Duodenal mucosa (tissue), 2 donors: ENCODE measurements around the gene MCM3AP.

Experiments used
- H3K27ac ChIP-seq: one replicate; pipeline ENCODE4 v1.7.0; 2013; ENCODE audit warnings: low read depth, low read length
- H3K27me3 ChIP-seq, 2 donors: one replicate each; pipeline ENCODE4 v1.7.0; 2013; ENCODE audit warnings: low read length in 2 of 2, control low read depth in 1 of 2; ENCODE audit not compliant: insufficient read depth in 2 of 2, control insufficient read depth in 1 of 2
- H3K36me3 ChIP-seq, 2 donors: one replicate each; pipeline ENCODE4 v1.7.0; 2013; ENCODE audit warnings: low read length in 2 of 2, control low read depth in 1 of 2; ENCODE audit not compliant: insufficient read depth in 2 of 2, control insufficient read depth in 1 of 2
- H3K4me1 ChIP-seq, 2 donors: one replicate each; pipeline ENCODE4 v1.7.0; 2013; ENCODE audit warnings: low read length in 2 of 2, control low read depth in 1 of 2; ENCODE audit not compliant: insufficient read depth in 2 of 2, control insufficient read depth in 1 of 2
- H3K4me3 ChIP-seq, 2 donors: one replicate each; pipeline ENCODE4 v1.7.0; 2013; ENCODE audit warnings: low read length in 2 of 2, low read depth in 1 of 2
- H3K9ac ChIP-seq, 2 donors: one replicate each; pipeline ENCODE4 v1.7.0; 2013; ENCODE audit warnings: low read length in 2 of 2, low read depth in 1 of 2
- H3K9me3 ChIP-seq, 2 donors: one replicate each; pipeline ENCODE4 v1.7.0; 2013; ENCODE audit warnings: low read length in 2 of 2, control low read depth in 1 of 2; ENCODE audit not compliant: control insufficient read depth in 1 of 2

Gene MCM3AP

DNA sequence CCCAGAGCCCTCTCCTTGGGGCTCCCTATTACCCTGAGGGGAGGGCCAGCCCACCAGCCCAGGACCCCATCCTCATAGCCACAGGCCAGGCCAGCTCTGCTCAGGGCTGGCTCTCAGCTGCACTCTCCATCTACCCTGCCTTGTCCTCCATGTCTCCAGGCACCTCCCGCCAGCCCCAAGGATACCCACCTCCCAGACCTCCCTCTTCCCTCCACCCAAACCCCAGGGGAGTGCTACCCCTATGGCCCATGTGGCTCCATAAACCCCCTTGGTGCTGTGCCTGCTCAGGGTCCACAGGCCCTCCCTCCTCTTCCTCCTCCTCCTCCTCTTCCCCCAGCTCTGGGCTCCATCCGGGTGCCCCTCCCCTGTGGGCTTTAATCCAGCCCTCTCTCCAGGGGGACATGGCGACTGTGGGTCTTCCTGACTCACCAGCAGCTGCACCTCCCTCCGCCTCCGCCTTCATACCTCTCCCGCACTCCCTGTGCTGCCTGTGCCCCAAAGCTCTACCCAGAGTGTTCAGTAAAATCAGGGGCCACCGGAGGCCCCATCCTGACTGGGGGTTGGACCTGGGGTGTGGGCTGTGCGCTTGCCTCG, 9.9 kb upstream of the MCM3AP start:
- no peak overlapping the region for H3K27ac ChIP-seq

DNA sequence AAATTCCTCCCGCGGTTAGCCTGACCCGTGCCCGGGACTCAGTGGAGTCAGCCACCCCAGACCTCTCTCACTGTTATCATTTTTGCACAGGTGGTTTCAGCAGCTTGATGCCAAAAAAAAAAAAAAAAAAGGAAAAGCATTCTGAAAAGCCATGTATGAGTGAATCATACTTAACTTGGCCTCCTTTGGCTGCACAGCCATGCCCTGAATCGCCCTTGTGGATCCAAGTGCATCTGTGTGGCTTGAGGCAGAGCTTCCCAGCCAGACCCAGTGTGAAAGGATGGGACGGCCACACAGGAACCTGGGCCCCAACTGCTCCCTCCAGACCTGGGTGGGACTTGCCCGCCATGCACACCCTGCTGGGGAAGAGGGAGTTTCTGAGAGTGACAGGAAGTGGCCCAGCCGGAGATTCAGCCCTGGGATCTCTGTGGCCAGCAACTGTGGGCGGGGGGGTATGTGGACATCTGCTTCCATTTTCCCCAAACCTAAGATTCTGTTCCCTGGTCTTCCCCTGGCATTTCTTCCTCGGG, 9.3 kb upstream of the MCM3AP start:
- no peak overlapping the region for H3K9ac ChIP-seq
- no peaks in the 10 kb centered on the region for H3K9me3 ChIP-seq
- no peak overlapping the region for H3K4me3 ChIP-seq
- H3K4me1 ChIP-seq: peaks cover 0 to 4% of the 10 kb centered on the region in 2 donors
- peaks cover 0 to 14% of the 10 kb centered on the region in 2 donors for H3K36me3 ChIP-seq
- no peak overlapping the region for H3K27ac ChIP-seq
- no peaks in the 10 kb centered on the region for H3K27me3 ChIP-seq

More for the DNA sequence above, 9.9 kb upstream of the MCM3AP start:
- Histone ChIP-seq H3K4me1 (peaks cover 0 to 4% of the 10 kb centered on the region in 2 donors), H3K36me3 (peaks cover 0 to 14% of the 10 kb centered on the region in 2 donors), H3K9ac (no peak overlapping the region), H3K4me3 (no peak overlapping the region), H3K9me3 (no peaks in the 10 kb centered on the region), H3K27me3 (no peaks in the 10 kb centered on the region)

DNA sequence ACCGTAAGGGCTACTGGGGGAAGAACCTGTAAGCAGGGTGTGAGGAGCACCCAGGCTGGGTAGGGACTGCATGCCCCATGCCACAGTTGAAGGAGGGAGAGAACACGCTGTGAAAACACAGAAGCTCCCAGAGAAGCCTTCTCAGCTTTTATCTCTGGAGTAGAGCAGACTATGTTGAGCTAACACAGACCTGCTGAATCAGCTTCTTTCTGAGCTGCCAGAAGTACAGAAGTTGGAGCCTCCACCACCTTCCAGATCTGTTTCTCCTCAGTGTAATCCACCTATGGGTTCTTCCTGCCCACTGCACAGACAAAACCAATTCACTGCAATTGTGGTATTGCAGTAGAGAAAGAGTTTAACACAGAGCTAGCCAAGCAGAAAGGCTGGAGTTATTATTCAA, 6.2 kb upstream of the MCM3AP start:
- no peak overlapping the region for H3K4me3 ChIP-seq

DNA sequence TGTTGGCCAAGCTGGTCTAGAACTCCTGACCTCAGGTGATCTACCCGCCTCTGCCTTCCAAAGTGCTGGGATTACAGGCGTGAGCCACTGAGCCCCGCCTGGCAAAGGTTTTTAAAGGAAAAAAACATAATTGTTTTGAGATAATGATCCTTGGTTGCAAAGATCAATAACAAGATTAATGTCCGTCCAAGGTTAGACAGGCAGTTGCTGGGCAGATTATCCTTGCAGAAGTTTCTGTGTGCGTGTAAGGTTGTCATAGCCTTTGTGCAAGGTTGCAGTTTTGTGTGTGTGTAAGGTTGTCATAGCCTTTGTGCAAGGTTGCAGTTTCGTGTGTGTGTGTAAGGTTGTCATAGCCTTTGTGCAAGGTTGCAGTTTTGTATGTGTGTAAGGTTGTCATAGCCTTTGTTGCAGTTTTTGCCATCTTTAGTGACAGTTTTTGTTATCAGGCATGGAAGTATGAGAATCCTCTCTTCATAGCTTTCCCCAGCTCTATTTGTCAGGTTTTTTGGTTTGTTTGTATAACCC, 4.3 kb upstream of the MCM3AP start:
- no peak overlapping the region for H3K27ac ChIP-seq
- H3K9me3 ChIP-seq: no peaks in the 10 kb centered on the region
- peaks cover 0 to 11% of the 10 kb centered on the region in 2 donors for H3K36me3 ChIP-seq
- peaks cover 8 to 16% of the 10 kb centered on the region in 2 donors for H3K4me1 ChIP-seq
- H3K9ac ChIP-seq: no peak overlapping the region
- H3K27me3 ChIP-seq: no peaks in the 10 kb centered on the region
- H3K4me3 ChIP-seq: no peak overlapping the region

More for the DNA sequence above, 6.2 kb upstream of the MCM3AP start:
- Histone ChIP-seq H3K9me3 (no peaks in the 10 kb centered on the region), H3K27ac (no peak overlapping the region), H3K36me3 (peaks cover 0 to 11% of the 10 kb centered on the region in 2 donors), H3K27me3 (no peaks in the 10 kb centered on the region), H3K4me1 (peaks cover 0 to 7% of the 10 kb centered on the region in 2 donors), H3K9ac (no peak overlapping the region)

DNA sequence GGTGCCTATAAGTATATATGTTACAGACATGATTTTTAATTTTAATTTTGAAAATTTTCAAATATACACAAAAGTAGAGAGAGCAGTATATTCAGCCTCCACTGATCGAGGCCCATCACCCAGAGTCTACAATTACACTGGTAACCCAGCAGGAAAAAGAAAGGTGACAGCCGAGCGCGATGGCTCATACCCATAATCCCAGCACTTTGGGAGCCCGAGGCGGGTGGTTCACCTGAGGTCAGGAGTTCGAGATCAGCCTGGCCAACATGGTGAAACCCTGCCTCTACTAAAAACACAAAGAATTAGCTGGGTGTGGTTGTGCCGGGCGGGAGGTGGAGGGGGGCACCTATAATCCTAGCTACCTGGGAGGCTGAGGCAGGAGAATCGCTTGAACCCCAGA, 2.1 kb upstream of the MCM3AP start:
- Histone ChIP-seq H3K27ac (no peak overlapping the region), H3K4me3 (no peak overlapping the region), H3K4me1 (peaks cover 23 to 33% of the 10 kb centered on the region in 2 donors)

DNA sequence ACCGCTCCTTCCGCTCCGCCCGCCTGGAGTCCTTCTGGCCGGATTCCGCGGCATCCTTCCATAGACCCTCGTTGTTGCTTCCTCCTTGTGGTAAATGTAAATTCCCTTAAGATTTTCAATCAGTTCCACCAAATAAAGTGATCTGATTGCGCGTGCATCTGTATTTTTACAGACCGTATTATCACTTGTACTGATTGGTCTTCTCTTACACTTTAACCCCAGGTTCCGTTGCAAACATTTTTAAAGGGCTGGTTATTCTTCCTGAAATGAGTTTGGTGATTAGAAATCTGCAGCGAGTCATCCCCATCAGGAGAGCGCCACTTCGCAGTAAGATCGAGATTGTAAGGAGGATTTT, 1.2 kb upstream of the MCM3AP start:
- Histone ChIP-seq H3K9ac (peak overlapping the region; percentile 70 to 75), H3K4me1 (peaks cover 23 to 39% of the 10 kb centered on the region in 2 donors), H3K36me3 (peaks cover 0 to 17% of the 10 kb centered on the region in 2 donors), H3K27me3 (no peaks in the 10 kb centered on the region), H3K9me3 (no peaks in the 10 kb centered on the region), H3K4me3 (peak overlapping the region; percentile 84 to 87), H3K27ac (no peak overlapping the region)

More for the DNA sequence above, 2.1 kb upstream of the MCM3AP start:
- Histone ChIP-seq H3K27me3 (no peaks in the 10 kb centered on the region), H3K9ac (no peak overlapping the region), H3K9me3 (no peaks in the 10 kb centered on the region), H3K36me3 (peaks cover 0 to 19% of the 10 kb centered on the region in 2 donors)

DNA sequence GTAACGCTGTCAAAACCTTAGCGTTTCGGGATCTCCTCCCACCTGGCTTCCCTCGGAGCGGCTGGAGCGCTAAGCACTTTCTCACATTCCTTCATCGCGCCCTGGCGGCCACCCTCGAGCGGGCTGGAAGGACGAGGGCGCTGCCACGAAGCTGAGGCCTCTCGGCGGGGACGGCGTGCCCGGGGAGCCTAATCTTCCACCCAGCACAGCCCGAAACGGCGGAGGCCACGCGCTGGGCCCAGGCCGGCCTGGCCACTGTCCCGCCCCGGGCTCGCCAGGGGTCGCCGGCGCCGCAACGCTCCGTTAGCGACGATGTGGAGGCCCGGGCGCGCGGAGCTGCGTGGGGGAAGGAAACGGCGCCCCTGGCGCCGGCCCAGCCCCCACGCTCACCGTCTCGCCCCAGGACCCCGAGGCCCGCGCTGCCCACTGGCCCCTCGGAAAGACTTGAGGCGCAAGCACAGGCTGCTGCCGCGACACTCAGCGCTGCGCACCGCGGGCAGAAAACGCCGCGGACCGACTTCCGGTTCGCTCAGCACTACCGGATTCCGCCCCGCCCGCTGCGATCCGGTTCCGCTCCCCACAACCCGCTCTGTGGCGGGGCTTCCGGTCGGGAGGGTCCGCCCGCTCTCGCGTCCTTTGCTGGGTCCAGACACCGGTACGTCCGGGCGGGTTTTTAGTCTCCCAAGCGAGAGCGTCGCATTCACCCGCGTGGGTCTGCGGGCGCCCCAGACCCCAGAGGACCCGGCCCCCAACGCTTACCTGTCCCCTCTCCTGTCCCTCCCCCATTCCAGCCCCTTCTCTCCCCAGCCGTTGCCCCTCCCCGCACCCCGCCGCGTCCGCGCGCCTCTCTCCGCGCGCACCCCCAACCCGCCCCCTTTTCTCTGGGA, 593 bp upstream of the MCM3AP start, which contains the start of gene YBEY:
YBEY (plus strand) TSS at position 582 of the 887 bp plus-strand sequence. CDS start 572 bp downstream, outside the sequence.
- peak within 1 kb of the TSS; percentile 84 to 87 for H3K4me3 ChIP-seq
- H3K9ac ChIP-seq: peak within 1 kb of the TSS; percentile 75 to 88
- H3K36me3 ChIP-seq: peaks cover 3 to 12% of the 10 kb centered on the region in 2 donors
- H3K27ac ChIP-seq: peak within 1 kb of the TSS; percentile 94
- peaks cover 23 to 41% of the 10 kb centered on the region in 2 donors for H3K4me1 ChIP-seq
- no peaks in the 10 kb centered on the region for H3K9me3 ChIP-seq
- no peaks in the 10 kb centered on the region for H3K27me3 ChIP-seq

DNA sequence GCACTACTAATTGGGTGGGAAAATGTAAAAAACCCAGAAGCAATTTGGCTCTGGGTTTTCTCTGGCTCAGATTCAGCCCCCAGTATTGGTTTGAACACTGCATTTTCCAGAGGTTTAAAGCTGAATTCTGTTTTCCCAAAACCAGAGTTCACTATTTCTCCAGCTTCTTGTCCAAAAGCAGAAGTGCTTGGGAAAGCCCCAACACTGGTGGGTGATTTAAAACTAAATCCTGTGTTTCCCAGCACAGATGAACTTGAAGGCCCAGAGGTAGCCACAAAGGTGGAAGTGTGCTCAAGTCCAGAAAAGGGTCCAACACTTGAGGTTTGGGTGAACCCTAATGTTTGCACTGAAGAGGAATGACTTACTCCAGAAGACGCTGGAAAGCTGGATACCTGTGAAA, 678 bp downstream of the MCM3AP start:
- Histone ChIP-seq H3K9ac (peak overlapping the region in 1 of 2 donors; percentile 75), H3K27ac (no peak overlapping the region), H3K4me1 (peaks cover 23 to 42% of the 10 kb centered on the region in 2 donors), H3K36me3 (peaks cover 10 to 22% of the 10 kb centered on the region in 2 donors), H3K27me3 (no peaks in the 10 kb centered on the region), H3K9me3 (no peaks in the 10 kb centered on the region), H3K4me3 (peak overlapping the region; percentile 84 to 87)

DNA sequence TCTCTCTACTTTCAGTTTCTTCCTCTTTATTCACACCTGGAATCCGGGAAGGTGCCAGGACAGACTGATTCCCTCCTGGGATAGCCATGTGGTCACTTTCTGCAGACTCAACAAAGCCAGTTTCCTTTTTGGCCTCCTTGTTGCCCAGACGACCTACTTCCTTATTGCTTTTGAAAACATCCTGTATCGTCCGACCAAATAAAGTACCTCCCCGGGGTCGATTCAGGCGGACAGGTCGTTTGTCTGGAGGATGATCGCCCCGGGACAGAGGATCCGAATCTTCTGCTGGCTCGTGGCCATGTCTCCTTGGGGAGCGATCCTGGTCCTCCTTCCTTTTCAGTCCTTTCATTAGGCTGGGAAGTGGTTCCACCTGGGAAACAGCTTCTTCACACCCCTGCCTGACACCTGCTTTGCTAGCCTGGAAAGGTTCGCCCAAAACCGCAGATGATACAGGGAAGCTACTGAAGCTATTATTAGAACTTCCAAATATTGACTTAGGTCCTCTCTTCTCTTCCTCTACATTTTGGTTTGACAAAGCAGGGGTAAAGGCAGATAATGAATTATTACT, 1.2 kb downstream of the MCM3AP start:
- H3K36me3 ChIP-seq: peaks cover 16 to 28% of the 10 kb centered on the region in 2 donors
- no peaks in the 10 kb centered on the region for H3K9me3 ChIP-seq
- H3K4me1 ChIP-seq: peaks cover 23 to 42% of the 10 kb centered on the region in 2 donors
- no peaks in the 10 kb centered on the region for H3K27me3 ChIP-seq
- no peak overlapping the region for H3K27ac ChIP-seq
- peak overlapping the region in 1 of 2 donors; percentile 14 for H3K9ac ChIP-seq
- H3K4me3 ChIP-seq: peak overlapping the region; percentile 49 to 84
